C4-2B (cell line): ENCODE results near the gene KNTC1.

Source experiments
- CTCF ChIP-seq: fragments of 450-650 bp; conservative IDR thresholded peaks from 2 replicates; pipeline ENCODE4 v1.5.1; 2017; ENCODE audit warnings: mild to moderate bottlenecking
- ZFX ChIP-seq: fragments of 450-650 bp; IDR thresholded peaks from 2 replicates; pipeline ENCODE4 v1.6.1; 2017

GRCh38 chr12:122499991-122500684 is 26.9 kb upstream of the KNTC1 start:
- TF ChIP-seq CTCF (no peak), ZFX (peak; percentile 83; the same call in 1 of the 2 replicates)
